Measurements from ENCODE around the gene EPHA6.
"Not testable (repeated sequence)": the region's sequence is repeated elsewhere in the genome, so short reads cannot be mapped to it uniquely, and the experiment has no call there.

Gene EPHA6

GRCh38 chr3:96959901-96960641 lies 145.7 kb downstream of the EPHA6 start:
- no peak for TF ChIP-seq CTCF (conservative IDR thresholded peaks at IDR 0.05; ENCODE audit: low read depth, low read length)
- no peak overlapping the region for H3K4me3 ChIP-seq (ENCODE audit: low read length)
- DNase-seq (ENCODE audit: low read depth): no peak

- no peak for TF ChIP-seq CTCF (conservative IDR thresholded peaks at IDR 0.05; ENCODE audit: low read depth, low read length)
- H3K4me3 ChIP-seq (ENCODE audit: low read length): no peak overlapping the region
- DNase-seq (ENCODE audit: low read depth): no peak
Observed at GRCh38 chr3:96960661-96961330, 146.4 kb downstream of the EPHA6 start.

- no peak for DNase-seq (ENCODE audit: low read depth)
- H3K4me3 ChIP-seq (ENCODE audit: low read length): no peak overlapping the region
- no peak for TF ChIP-seq CTCF (conservative IDR thresholded peaks at IDR 0.05; ENCODE audit: low read depth, low read length)
Observed at GRCh38 chr3:96961576-96961975, 147.2 kb downstream of the EPHA6 start.

- DNase-seq (ENCODE audit: low read depth): no peak
Observed at GRCh38 chr3:96966181-96966929, 152.0 kb downstream of the EPHA6 start.

GRCh38 chr3:96970211-96970610 lies 155.8 kb downstream of the EPHA6 start:
- no peak overlapping the region for H3K4me3 ChIP-seq (ENCODE audit: low read length)
- no peak for DNase-seq (ENCODE audit: low read depth)
- TF ChIP-seq CTCF (conservative IDR thresholded peaks at IDR 0.05; ENCODE audit: low read depth, low read length): no peak

More at GRCh38 chr3:96966181-96966929, 152.0 kb downstream of the EPHA6 start:
- no peak for TF ChIP-seq CTCF (conservative IDR thresholded peaks at IDR 0.05; ENCODE audit: low read depth, low read length)
- H3K4me3 ChIP-seq (ENCODE audit: low read length): no peak overlapping the region

GRCh38 chr3:96977671-96978070 lies 163.3 kb downstream of the EPHA6 start:
- TF ChIP-seq CTCF (conservative IDR thresholded peaks at IDR 0.05; ENCODE audit: low read depth, low read length): no peak
- H3K4me3 ChIP-seq (ENCODE audit: low read length): no peak overlapping the region
- DNase-seq (ENCODE audit: low read depth): no peak

- DNase-seq (ENCODE audit: low read depth); H3K4me3 ChIP-seq (ENCODE audit: low read length): not testable (repeated sequence)
Observed at GRCh38 chr3:96983716-96984115, 169.3 kb downstream of the EPHA6 start.

Measured in retinal pigment epithelial cell (primary cell).